GM18909 (cell line): ENCODE results near the gene CAPN8.
A peak's percentile ranks its signal among the peaks of the same experiment; 100 is the strongest.

ENCODE experiments used
- ATAC-seq: cut with Tn5 transposase; IDR thresholded peaks from one replicate; pipeline ENCODE4 v1.9.1; 2021; ENCODE audit warnings: mild to moderate bottlenecking; ENCODE audit not compliant: unreplicated experiment, poor library complexity

Gene CAPN8

DNA sequence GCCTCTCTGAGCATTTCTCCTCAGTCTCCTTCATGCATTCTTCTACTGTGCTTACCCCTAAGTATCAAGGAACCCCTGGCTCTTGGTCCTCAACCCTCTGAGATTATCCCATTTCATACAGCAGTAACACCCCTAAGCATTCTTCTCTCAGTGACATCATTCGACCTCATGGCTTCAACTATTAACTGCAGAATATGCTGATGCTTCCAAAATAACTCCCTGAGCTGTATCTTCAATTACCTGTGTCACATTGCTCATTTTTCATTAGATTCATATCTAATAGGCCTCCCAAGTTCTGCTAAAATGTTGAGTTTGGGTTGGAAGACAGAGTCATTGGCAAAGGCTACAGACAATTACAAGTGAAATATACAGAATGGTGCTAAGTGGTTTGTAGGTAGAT is 7.5 kb downstream of the CAPN8 start:
- ATAC-seq: no peak

DNA sequence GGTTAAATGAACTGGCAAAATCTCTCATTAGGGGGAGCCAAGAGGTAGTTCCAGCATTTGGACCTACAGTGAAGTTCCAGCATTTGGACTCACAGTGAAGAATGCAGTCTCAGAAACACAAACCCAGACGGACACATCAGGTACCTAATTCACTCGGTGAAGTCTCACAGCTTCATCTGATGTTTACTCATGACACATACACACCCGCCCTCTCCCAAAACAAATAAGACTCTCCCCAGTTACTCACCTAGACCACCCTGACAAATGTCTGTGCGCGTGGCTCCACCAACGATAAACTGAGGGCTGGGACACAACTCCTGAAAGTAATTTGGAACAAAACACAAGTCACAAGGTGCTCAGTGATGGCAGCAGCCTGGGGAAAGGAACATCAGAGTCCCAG is 11.4 kb downstream of the CAPN8 start:
- no peak for ATAC-seq

DNA sequence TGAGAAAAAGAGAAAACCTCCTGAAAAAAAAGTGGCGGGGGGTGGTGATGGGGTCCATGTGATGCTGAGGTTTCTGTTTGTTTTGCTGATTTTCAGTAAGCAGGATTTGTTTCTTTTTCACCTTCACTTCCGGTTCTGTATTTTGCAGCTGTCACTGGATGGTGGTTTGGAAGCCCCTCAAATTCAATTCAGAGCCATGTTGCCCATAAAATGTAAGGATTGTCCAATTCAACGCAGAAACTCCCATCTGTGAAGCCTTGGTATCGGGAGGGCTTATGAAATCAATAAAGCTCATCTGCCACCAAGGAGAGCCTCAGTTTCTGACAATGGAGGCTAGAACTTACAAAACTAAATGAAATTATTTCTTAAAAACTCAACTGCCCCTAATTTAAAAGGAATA is 12.1 kb downstream of the CAPN8 start:
- ATAC-seq: no peak

DNA sequence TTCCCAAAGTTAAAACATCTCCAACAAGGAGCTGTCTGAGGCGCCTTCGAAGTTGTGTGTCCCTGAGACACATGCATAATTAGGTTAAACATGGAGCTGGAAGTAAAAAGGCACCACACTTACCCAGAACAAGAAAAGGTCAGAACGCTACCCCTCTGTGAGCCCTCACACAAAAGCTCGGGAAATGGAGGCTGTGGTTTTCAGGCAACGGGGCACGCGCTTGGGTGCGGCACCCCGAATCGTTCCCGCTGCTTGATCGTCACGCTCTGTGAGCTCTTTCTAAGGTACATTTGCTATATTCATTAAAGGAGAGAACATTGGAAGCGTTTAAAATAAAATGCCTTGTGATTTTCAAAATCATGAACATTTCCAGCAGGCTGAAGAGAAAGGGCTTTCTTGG is 12.5 kb downstream of the CAPN8 start:
- ATAC-seq: no peak

DNA sequence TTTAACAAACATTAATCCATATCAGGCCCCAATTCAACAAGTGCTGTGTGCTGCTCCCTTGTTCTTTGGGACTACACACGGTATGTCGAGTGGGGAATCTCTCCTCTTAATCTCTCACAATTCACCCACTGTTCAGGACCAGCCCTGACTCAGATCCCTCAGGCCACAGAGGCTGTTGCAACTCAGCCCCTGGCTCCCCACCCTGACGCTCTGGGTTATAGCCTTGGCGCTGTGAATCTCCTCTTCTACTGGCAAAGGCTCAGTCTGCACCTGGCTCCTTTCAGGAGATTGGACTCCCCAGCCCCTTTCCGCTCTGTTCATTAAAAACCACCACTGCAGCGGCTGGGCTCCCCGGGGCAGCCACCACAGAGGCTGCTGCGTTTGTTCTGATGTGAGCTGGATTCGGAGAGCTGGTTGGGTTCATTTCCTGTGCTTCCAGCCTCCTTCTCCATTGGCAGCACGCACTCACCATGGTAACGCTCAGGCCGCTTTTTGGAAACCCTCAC is 13.0 kb downstream of the CAPN8 start:
- no peak for ATAC-seq

DNA sequence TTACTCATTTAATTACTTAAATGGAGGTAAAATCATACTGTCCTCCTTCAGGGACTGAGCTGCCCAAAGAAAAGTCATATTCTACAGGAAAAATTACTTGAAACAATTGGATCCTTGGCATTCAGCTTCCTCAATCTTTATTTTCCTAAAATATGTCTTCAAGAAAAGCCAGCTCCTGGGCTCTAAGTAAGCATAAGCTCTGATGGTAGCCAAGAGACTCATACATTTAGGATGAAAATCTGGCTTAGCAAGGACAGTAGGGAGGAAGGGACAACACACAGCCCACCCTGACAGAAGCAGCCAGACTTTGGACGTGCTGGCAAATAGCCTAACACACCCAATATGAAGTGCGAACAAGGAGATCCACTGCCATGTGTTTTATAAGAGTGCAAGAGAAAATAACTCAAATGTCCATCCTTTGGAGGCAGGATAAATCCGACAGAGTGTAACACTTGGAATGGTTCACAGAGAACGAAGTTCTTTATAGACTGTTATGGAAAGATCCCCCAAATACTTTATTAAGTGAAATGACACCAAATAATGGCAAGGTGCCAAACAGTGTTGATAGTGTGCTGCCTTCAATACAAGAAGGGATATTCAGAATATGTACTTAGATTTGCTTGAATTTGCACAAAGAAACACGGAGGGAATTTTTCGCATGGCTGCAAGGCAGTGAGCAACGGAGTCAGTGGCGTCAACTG is 14.1 kb downstream of the CAPN8 start:
- ATAC-seq: no peak

DNA sequence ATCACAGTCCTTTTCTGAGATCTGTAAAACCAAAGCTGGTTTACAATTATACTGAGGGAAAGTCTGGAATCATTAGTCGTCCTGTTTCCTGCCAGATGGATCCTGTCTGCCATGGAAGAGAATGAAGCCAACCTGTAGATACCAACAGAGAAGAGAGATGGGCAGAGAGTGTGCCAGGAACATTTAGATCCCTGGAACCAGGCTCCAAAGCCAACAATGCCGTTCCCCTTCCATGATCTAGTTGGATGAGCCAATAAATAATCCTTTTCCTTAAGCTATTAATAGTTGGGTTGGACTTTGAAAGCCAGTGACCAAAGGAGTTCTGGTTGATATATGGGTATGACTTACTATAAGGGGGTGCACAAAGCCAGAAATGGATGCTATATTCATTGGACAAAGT is 15.0 kb downstream of the CAPN8 start:
- no peak for ATAC-seq

DNA sequence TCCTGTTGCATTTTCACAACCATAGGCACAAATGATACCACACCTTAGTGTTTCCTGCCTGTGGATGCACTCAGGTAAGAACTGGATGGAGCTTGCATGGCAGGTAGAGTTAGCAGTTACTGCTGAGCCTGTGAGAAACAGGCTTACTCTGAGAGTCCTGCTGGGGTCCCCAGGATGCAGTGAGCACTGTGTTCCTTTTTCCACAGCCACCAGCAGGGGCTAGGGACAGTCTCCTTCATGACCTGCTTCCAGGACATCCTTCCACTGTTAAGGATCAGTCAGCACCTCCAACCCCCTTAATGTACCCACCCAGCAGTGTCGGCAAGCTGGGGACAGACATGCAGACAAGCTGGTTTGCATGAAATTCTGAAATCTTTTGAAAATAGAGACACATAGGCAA is 16.3 kb downstream of the CAPN8 start:
- no peak for ATAC-seq

DNA sequence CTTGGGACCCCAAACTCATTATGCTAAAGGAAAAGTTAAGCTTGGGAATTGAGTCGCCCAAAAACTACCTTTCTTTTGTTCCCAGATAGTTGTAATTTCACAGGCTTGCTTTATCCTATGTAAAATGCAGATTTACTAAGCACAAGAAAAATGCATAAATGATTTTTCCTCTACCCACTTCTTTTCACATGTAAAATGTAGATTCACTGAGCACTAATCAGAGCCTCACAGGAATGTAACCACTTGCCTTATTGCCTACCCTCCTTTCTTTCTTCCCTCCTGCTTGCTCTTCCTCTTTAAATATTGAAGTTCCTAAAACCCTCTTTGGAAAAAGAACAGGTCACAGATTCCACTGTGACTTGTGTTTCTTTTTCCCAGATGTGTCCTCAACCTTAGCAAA is 18.3 kb downstream of the CAPN8 start:
- ATAC-seq: no peak

DNA sequence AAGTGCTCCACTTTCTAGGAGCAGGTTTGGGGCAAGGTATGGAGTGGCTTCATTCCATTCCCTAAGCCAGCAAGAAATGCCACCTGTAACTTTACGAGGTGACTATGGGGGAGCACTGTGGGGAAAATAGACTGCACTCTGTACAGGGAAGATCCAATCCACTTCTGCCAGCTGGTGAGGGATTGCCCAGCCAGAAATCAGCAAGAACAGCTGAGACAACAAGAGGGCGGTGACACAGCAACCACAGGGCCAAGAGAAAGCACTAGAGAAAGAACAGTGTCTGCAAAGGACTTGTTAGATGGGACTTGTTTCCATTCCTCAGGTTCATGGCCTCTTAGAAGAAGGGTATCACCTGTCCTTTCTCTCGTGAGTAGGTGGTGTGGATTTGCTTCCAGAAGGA is 19.6 kb downstream of the CAPN8 start:
- ATAC-seq: no peak

DNA sequence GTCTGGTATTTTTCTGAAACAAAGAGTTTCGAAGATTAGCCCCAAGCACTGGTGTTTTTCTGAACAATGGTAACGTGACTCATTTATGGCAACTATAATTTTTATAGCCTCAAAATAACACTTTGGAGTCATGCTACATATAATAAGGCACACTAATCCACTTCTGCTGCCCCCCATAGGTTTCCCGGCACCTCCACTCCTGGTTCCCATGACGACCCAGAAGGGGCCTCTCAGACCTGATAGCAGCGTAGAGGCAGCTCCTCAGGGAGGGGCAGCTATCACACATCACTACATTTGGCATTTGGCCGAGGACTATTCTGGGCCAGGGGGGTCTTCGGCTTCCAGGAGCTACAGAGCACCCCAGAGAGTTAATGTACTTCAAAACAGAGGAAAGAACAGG is 23.3 kb downstream of the CAPN8 start:
- no peak for ATAC-seq

DNA sequence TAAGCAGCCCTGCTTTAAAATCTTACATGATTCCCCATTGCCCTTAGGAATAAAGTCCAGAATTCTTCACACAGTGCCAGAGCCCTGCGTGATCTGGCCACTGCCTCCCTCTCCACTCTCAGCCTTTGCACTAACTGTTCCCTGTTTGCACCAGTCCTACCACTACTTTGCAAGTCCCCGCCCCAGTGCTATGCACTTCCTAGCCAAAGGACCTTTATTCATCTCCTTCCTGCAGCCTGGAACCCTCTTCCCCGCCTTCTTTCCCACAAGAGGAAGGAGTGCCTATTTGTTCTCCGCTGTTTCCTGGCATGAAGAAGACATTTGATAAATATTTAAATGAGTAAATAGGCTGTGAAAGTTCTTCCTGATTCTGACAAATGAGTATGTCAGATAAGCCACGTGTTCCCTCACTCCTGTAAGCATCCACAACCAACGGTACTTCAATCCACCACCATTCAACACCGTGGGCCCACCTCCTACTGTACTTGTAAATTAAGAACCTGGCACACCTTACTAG is 23.9 kb downstream of the CAPN8 start:
- ATAC-seq: no peak

DNA sequence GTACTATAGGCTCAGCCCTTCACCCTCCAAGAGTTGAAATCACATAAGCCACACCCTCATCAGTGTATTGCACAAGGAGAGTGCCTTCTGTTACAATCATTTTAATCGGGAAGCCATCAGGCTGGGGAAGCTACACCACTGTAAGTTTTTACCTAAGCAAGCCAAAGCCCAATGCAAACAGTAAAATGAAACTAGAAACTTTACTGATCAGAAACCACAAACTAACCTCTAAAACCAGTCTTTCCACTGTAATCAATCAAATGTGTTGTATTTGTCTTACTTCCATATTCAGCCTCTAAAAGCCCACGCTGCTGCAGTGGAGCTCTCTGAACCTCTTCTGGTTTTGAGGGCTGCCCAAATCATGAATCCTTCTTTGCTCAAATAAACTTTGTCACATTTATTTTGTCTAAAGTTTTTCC is 26.2 kb downstream of the CAPN8 start:
- no peak for ATAC-seq

DNA sequence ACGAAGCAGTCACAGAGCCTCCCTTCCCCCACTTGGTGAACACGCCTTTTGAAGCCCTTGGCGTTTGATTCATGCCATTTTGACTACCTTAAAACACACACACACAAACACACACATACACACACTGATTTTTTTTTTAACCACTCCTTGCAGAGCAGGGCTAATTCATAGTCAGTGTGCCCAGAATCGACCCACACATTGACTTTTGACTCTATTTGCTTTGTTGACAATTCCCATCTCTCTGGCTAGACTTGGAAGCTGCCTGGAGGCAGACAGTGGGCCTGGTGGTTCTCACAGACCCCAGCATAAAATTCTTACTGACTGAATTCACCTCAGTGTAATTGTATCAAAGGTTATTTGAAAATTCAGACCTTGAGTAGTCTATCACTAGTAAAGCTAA is 30.3 kb downstream of the CAPN8 start:
- ATAC-seq: no peak

DNA sequence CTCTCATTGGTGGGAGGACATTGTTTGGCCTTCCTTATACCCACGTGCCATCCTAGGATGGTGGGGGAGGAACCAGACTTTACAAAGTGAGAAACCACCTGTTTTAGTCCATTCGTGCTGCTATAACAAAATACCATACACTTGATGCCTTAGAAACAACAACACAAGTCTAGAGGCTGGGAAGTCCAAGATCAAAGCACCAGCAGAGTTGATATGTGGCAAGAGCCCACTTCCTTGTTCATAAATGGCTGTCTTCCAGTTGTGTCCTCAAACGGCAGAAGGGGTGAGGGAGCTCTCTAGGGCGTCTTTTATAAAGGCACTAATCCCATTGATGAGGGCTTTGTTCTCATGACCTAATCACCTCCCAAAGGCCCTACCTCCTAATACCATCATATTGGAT is 31.1 kb downstream of the CAPN8 start:
- no peak for ATAC-seq

DNA sequence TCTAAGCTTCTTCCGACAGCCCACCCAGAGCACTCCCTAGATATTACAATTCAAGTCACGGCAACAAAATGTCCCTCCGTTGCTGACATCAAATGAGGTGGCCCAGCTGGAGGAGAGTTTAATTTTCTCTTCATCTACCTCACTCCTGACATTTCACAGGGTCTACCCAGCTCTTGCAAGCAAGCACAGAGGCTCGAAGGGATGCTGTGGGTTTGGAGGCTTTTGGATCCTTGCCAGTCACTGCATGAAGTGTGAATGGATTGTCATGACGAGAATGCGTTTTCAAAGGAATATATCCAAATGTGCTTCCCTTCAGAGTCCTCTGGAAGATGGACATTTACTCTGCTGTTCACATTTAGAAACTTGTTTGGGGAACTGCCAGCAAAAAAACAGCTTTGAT is 33.5 kb downstream of the CAPN8 start:
- no peak for ATAC-seq

DNA sequence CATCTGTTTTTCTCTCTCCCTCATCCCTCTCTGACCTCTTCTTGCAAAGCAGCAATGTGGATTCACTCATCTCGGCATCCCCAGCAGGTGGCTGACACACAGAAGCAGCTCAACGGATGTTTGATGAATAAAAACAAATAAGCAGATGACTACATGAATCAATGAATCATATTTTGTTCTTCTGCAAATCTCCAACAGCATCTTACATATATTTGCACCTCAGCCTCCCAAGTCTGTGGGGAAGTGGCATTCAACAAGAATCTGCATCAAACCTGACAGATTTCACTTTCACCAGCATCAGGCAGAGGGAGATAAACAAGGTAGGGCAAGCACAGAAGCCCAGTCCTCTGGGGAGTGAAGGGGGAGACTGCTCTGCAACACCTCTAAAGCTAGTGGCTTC is 34.0 kb downstream of the CAPN8 start:
- no peak for ATAC-seq

DNA sequence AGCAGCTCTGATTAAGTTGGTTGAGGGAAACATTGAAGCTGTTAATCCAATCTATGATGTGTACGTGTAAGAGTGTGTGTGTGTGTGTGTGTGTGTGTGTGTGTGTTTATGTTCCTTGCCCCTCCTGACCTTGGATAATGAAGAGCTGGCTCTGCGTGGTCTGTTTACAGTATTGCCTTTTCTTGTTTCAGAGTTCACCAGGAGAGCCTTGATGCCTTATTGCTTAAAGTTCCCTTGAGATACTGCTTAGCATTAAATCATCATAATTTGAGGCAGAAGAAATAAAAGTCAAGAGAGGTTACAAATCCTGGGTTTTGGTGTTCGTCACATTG is 36.4 kb downstream of the CAPN8 start:
- no peak for ATAC-seq

DNA sequence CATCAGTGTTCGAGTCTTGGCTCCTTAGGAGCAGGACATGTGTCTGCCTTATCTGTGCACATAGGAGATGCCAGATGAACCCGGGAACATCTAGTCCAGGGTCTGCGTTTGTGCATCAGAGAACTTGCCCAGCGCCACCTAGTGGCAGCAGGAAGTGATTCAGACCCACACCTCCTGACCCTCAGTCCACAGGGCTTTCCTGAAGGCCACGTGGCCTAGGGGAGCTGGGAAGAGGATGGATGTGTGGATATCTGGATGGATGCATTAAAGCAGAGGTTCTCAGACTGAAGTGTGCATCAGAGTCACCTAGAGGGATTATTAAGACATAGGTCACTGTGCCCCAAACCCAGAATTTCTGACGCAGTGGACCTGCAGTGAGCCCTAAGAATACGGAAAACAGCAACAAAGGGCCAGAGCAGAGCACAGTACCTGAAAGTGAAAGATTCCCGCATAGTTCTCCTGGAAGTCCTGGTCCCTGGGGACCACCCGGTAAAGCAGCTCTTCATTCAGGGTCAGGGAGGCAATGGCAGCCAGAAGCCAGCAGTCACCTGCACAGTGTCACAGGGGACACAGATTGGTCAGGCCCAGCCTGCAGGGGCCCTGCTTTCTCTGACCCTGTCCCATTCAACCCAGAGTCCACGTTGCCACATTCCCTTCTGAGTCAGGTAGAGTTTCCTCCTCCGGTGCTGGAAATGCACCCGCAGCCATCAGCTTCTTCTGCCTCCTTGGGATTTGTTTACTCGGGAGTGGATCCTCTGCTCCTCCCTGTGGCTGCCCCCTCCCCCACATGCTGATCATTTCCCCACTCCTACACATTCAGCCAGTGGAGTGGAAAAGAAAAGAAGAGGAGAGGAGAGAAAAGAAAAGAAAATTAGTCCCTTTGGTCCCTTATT is 37.0 kb downstream of the CAPN8 start:
- ATAC-seq: peak; percentile 66

DNA sequence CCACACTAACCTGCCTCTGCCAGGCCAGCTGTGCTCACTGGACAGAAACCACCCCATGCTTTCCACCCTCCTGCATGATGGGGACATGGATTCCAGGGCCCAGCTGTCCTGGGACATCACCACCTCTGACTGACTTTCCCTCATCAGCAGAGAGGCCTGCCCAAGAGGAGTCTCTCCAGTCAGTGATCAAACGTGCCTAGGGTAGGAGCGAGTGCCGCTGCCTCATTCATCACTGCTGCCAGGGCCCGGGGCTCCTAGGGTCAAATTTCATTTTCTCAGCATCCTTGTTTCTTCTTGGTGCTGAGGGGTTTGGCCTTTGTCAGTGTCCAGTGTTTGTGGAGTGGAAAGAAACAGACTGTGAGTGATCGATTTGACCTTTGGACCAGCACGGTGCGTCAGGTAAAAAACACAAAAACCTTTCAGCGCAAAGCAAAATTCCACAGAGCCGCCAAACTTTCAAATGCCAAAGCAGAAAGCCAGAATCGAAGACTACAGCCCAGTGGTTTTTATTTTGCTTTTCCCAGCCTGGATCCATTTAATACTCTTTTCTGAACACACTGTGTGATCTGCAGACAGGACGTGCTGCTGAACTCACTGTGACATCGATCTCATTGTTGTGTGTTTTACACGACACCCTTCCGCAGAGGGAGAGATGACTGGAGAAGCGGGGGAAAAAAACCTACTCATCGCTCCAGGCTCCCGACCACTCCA is 43.2 kb downstream of the CAPN8 start:
- no peak for ATAC-seq

DNA sequence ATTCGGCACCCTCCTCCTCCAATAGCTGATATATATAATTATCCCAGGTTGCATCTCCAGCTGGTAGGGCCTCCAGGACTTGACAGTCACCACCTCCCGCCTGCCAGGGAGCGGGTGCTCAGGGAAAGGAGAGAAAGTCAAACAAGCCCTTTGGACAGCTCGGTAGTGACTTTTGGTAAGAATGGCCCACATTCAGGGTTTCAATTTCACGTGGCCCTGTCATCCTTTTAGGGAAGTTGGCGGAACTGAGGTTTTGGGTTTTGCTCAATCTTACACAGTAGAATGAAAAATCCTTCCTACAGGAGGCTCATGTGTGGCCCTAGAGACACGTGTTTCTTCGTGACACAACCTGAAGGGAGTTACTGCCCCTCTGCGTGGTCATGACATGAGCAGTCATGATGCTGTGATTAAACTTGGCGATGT is 44.2 kb downstream of the CAPN8 start:
- peak; percentile 87 for ATAC-seq
